HG03280 (cell line): ENCODE data around the gene TTC34.
"Not testable (repeated sequence)": the region's sequence is repeated elsewhere in the genome, so short reads cannot be mapped to it uniquely, and the experiment has no call there.

Experiments used
- ATAC-seq: cut with Tn5 transposase; IDR thresholded peaks from one replicate; pipeline ENCODE4 v1.9.1; 2021; ENCODE audit warnings: mild to moderate bottlenecking, moderate library complexity; ENCODE audit not compliant: unreplicated experiment

The TTC34 gene

DNA sequence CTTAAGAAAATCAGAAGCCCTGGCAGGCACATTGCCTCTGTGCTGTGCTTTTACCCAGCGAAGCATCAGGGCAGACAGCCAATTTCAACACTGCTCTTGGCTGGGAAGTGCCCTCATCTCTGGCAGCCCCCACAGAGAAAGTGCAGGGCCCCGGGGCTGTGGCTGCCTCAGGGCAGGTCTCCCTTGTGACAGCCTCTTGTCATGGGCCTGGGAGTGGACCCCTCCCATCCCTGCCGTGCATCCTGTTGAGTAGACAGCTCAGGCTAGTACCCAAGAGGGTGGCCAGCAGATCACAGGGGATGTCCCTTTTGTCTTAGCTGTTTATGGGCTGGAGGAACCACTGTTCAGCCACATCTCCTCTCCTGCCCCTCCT lies 23.3 kb downstream of the TTC34 start:
- ATAC-seq: no peak

DNA sequence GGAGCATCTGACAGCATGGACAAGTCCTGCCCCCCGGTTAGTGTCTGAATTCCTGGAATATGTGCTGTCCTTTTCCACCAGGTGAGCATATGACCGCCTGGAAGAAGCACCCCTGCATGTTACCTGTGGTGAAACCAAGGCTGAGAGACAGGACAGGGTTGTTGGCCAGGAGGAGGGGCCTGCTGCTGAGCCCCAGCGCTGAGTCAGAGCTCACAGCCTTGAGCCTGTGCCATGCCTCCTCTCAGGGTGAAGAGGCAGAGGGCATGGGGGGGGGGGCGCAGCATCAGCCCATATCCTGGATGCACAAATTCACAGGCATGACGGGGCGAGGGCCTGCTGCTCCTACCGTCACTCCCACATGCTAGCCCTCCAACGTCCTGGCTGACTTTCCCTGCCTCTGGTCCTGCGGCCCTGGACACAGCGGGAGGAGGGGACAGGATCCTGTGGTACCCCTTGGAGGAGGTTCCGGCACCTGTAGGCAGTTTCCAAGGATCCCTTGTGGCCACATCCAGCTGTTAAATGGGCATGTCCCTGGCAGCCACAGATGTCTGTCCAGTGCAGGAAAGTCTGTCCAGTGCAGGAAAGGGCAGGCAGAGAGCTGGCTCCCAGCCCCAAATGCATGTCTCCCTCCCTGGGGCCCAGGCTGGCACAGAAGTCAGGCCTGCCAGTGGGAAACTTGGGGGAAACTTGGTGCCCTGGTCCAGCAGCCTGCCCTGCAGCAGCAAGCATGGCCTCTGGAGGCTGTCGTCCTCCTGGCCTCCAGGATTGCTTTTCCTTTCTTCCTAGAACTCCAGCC lies 23.9 kb downstream of the TTC34 start:
- ATAC-seq: no peak

DNA sequence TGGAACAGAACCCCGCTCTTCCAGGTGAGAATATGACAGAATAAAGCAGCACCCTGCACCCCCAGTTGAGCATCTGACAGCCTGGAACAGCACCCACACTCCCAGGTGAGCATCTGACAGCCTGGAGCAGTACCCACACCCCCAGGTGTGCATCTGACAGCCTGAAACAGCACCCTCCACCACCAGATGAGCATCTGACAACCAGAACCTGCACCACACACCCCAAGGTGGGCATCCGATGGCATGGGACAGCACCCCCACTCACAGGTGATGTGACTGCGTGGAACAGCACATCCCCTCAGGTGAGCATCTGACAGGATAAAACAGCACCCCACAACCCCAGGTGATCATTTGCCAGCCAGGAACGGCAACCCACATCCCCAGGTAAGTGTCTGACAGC lies 26.2 kb downstream of the TTC34 start:
- ATAC-seq: not testable (repeated sequence)

DNA sequence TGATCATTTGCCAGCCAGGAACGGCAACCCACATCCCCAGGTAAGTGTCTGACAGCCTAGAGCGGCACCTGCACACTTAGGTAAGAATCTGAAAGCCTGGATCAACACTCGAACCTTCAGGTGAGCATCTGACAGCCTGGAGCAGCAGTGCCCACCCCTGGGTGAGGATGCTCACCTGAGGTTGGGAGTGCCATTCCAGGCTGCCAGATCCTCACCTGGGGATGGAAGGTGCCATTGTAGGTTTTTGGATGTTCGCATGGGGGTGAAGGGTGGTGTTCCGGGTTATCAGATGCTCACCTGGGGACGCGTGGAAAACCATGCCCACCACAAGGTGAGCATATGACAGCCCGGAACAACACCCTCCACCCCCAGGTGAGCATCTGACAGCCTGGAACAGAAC lies 33.4 kb downstream of the TTC34 start:
- not testable (repeated sequence) for ATAC-seq

DNA sequence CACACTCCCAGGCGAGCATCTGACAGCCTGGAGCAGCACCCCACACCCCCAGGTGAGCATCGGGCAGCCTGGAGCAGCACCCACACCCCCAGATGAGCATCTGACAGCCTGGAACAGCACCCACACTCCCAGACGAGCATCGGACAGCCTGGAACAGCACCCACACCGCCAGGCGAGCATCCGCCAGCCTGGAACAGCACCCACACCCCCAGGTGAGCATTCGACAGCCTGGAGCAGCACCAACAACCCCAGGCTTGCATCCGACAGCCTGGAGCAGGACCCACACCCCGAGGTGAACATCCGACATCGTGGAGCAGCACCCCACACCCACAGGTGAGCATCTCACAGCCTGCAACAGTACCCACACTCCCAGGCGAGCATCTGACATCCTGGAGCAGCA lies 42.1 kb downstream of the TTC34 start:
- not testable (repeated sequence) for ATAC-seq

DNA sequence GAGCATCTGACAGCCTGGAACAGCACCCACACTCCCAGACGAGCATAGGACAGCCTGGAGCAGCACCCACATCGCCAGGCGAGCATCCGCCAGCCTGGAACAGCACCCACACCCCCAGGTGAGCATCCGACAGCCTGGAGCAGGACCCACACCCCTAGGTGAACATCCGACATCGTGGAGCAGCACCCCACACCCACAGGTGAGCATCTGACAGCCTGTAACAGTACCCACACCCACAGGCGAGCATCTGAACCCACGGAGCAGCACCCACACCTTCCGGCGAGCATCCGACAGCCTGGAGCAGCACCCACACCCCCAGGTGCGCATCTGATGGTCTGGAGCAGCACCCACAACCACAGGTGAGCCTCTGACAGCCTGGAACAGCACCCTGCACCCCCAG lies 44.0 kb downstream of the TTC34 start:
- not testable (repeated sequence) for ATAC-seq

DNA sequence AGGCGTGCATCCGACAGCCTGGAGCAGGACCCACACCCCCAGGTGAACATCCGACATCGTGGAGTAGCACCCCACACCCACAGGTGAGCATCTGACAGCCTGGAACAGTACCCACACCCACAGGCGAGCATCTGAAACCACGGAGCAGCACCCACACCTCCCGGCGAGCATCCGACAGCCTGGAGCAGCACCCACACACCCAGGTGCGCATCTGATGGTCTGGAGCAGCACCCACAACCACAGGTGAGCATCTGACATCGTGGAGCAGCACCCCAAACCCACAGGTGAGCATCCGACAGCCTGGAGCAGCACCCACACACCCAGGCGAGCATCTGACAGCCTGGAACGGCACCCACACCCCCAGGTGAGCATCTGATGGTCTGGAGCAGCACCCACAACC lies 46.1 kb downstream of the TTC34 start:
- ATAC-seq: not testable (repeated sequence)

DNA sequence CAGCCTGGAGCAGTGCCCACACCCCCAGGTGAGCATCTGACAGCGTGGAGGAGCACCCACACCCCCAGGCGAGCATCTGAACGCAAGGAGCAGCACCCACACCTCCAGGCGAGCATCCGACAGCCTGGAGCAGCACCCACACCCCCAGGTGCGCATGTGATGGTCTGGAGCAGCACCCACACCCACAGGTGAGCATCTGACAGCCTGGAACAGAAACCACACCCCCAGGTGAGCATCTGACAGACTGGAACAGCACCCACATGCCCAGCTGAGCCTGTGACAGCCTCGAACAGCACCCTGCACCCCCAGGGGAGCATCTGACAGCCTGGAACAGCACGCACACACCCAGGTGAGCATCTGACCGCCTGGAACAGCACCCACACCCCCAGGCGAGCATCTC lies 46.9 kb downstream of the TTC34 start:
- ATAC-seq: not testable (repeated sequence)

DNA sequence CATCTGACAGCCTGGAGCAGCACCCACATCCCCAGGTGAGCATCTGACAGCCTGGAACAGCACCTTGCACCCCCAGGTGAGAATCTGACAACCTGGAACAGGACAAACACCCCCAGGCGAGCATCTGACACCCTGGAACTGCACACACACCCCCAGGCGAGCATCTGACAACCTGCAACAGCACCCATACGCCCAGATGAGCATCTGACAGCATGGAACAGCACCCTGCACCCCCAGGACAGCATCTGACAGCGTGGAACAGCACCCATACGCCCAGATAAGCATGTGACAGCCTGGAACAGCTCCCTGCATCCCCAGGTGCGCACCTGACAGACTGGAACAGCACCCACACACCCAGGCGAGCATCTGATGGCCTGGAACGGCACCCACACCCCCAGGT lies 49.0 kb downstream of the TTC34 start:
- not testable (repeated sequence) for ATAC-seq

DNA sequence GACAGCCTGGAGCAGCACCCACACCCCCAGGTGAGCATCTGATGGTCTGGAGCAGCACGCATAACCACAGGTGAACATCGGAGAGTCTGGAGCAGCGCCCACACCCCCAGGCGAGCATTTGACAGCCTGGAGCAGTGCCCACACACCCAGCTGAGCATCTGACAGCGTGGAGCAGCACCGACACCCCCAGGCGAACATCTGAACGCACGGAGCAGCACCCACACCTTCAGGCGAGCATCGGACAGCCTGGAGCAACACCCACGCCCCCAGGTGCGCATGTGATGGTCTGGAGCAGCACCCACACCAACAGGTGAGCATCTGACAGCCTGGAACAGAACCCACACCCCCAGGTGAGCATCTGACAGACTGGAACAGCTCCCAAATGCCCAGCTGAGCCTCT lies 49.6 kb downstream of the TTC34 start:
- ATAC-seq: not testable (repeated sequence)

DNA sequence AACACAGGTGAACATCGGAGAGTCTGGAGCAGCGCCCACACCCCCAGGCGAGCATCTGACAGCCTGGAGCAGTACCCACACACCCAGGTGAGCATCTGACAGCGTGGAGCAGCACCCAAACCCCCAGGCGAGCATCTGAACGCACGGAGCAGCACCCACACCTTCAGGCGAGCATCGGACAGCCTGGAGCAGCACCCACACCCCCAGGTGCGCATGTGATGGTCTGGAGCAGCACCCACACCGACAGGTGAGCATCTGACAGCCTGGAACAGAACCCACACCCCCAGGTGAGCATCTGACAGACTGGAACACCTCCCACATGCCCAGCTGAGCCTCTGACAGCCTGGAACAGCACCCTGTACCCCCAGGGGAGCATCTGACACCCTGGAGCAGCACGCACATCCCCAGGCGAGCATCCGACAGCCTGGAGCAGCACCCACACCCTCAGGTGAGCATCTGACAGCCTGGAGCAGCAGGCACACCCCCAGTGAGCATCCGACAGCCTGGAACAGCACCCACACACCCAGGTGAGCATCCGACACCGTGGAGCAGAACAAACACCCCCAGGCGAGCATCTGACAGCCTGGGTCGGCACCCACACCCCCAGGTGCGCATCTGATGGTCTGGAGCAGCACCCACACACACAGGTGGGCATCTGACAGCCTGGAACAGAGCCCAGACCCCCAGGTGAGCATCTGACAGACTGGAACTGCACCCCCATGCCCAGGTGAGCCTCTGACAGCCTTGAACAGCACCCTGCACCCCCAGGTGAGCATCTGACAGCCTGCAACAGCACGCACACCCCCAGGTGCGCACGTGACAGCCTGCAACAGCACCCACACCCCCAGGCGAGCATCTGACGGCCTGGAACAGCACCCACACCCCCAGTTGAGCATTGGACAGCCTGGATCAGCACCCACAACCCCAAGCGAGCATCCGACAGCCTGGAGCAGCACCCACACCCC lies 50.4 kb downstream of the TTC34 start:
- ATAC-seq: not testable (repeated sequence)

DNA sequence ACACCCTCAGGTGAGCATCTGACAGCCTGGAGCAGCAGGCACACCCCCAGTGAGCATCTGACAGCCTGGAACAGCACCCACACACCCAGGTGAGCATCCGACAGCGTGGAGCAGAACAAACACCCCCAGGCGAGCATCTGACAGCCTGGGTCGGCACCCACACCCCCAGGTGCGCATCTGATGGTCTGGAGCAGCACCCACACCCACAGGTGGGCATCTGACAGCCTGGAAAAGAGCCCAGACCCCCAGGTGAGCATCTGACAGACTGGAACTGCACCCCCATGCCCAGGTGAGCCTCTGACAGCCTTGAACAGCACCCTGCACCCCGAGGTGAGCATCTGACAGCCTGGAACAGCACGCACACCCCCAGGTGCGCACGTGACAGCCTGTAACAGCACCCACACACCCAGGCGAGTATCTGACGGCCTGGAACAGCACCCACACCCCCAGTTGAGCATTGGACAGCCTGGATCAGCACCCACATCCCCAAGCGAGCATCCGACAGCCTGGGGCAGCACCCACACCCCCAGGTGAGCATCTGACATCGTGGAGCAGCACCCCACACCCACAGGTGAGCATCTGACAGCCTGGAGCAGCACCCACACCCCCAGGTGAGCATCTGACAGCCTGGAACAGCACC lies 51.3 kb downstream of the TTC34 start:
- not testable (repeated sequence) for ATAC-seq

DNA sequence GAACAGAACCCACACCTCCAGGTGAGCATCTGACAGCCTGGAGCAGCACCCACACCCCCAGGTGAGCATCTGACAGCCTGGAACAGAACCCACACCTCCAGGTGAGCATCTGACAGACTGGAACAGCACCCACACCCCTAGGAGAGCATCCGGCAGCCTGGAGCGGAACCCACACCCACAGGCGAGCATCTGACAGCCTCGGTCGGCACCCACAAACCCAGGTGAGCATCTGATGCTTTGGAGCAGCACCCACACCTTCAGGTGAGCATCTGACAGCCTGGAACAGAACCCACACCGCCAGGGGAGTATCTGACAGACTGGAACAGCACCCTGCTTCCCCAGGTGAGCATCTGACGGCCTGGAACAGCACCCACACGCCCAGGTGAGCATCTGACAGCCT lies 52.9 kb downstream of the TTC34 start:
- ATAC-seq: not testable (repeated sequence)

DNA sequence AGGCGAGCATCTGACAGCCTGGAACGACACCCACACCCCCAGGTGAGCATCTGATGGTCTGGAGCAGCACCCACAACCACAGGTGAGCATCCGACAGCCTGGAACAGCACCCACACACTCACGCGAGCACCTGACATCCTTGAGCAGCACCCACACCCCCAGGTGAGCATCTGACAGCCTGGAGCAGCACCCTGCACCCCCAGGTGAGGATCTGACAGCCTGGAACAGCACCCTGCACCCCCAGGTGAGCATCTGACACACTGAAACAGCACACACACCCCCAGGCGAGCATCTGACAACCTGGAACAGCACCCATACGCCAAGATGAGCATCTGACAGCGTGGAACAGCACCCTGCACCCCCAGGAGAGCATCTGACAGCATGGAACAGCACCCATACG lies 106.7 kb downstream of the TTC34 start:
- not testable (repeated sequence) for ATAC-seq

DNA sequence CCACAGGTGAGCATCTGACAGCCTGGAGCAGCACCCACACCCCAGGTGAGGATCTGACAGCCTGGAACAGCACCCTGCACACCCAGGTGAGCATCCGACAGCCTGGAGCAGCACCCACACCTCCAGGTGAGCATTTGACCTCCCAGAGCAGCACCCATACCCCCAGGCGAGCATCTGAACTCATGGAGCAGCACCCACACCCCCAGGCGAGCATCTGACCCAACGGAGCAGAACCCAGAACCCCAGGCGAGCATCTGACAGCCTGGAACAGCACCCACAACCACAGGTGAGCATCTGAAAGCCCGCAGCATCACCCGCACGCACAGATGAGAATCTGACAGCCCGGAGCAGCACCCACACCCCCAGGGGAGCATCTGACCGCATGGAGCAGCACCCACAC lies 111.3 kb downstream of the TTC34 start:
- not testable (repeated sequence) for ATAC-seq

DNA sequence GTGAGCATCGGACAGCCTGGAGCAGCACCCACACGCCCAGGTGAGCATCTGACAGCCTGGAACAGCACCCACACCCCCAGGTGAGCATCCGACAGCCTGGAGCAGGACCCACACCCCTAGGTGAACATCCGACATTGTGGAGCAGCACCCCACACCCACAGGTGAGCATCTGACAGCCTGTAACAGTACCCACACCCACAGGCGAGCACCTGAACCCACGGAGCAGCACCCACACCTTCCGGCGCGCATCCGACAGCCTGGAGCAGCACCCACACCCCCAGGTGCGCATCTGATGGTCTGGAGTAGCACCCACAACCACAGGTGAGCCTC lies 113.2 kb downstream of the TTC34 start:
- not testable (repeated sequence) for ATAC-seq

DNA sequence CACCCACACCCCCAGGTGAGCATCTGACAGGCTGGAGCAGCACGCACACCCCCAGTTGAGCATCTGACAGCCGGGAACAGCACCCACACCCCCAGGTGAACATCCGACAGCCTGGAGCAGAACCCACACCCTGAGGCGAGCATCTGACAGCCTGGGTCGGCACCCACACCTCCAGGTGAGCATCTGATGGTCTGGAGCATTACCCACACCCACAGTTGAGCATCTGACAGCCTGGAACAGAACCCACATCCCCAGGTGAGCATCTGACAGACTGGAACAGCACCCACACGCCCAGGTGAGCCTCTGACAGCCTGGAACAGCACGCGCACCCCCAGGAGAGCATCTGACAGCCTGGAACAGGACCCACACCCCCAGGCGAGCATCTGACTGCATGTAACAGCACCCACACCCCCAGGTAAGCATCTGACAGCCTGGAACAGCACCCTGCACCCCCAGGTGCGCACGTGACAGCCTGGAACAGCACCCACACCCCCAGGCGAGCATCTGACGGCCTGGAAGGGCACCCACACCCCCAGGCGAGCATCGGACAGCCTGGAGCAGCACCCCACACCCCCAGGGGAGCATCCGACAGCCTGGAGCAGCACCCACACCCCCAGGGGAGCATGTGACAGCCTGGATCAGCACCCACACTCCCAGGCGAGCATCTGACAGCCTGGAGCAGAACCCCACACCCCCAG lies 113.7 kb downstream of the TTC34 start:
- ATAC-seq: not testable (repeated sequence)

DNA sequence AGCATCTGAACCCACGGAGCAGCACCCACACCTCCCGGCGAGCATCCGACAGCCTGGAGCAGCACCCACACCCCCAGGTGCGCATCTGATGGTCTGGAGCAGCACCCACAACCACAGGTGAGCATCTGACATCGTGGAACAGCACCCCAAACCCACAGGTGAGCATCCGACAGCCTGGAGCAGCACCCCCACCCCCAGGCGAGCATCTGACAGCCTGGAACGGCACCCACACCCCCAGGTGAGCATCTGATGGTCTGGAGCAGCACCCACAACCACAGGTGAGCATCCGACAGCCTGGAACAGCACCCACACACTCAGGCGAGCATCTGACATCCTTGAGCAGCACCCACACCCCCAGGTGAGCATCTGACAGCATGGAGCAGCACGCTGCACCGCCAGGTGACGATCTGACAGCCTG lies 114.3 kb downstream of the TTC34 start:
- ATAC-seq: not testable (repeated sequence)

DNA sequence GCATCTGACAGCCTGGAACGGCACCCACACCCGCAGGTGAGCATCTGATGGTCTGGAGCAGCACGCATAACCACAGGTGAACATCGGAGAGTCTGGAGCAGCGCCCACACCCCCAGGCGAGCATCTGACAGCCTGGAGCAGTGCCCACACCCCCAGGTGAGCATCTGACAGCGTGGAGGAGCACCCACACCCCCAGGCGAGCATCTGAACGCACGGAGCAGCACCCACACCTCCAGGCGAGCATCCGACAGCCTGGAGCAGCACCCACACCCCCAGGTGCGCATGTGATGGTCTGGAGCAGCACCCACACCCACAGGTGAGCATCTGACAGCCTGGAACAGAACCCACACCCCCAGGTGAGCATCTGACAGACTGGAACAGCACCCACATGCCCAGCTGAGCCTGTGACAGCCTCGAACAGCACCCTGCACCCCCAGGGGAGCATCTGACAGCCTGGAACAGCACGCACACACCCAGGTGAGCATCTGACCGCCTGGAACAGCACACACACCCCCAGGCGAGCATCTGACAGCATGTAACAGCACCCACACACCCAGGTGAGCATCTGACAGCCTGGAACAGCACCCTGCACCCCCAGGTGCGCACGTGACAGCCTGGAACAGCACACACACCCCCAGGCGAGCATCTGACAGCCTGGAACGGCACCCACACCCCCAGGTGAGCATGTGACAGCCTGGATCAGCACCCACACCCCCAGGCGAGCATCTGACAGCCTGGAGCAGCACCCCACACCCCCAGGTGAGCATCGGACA lies 115.2 kb downstream of the TTC34 start:
- not testable (repeated sequence) for ATAC-seq

DNA sequence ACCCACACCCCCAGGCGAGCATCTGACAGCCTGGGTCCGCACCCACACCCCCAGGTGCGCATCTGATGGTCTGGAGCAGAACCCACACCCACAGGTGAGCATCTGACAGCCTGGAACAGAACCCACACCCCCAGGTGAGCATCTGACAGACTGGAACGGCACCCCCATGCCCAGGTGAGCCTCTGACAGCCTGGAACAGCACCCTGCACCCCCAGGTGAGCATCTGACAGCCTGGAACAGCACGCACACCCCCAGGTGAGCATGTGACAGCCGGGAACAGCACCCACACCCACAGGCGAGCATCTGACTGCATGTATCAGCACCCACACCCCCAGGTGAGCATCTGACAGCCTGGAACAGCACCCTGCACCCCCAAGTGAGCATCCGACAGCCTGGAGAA lies 115.8 kb downstream of the TTC34 start:
- not testable (repeated sequence) for ATAC-seq
